Measurements from ENCODE around the gene WFDC11. TPM values are rescaled to one million over a fixed set of nuclear protein-coding genes. Genes with fewer than 3 reads are reported as not detected.
"Not testable (repeated sequence)": the region's sequence is repeated elsewhere in the genome, so short reads cannot be mapped to it uniquely, and the experiment has no call there.

Gene WFDC11
- total RNA-seq, 4 donors from 2014 or later, result not detected

DNA sequence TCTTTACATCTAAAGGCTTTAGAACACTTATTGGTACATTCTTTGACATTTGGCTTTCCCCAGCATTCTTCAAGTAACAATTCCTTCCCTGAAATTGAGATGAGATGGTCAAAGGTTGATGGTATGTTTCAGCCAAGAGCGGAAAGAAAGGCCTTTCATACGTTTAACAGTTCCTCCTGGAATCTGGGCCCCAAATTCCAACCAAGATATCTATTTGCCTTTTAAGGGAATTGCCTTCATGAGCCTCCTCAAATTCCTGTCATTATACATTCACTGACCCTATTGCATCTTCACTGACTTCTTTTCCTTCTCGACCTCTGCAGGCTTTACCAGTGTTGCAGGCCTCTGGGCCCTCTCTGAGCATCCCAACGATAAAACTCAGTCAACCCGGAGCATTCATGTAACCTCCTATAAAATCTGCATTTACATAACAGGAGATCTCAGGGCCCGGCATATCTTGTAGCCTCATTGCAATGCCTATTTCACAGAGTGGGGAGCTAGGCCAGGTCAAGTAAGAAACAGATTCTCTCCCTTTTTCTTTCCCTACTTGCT is 20.7 kb downstream of the WFDC11 start:
- H3K4me1 ChIP-seq, result no peaks in the 10 kb centered on the region
- H3K27ac ChIP-seq, result no peak overlapping the region
- H3K36me3 ChIP-seq, result no peaks in the 10 kb centered on the region
- intact Hi-C loops (cut with DNase I; ENCODE audit: low total_unique reads), result no loop called here
- H3K27me3 ChIP-seq, result no peaks in the 10 kb centered on the region
- DNase-seq, result no peak
- TF ChIP-seq, protein P1, sequence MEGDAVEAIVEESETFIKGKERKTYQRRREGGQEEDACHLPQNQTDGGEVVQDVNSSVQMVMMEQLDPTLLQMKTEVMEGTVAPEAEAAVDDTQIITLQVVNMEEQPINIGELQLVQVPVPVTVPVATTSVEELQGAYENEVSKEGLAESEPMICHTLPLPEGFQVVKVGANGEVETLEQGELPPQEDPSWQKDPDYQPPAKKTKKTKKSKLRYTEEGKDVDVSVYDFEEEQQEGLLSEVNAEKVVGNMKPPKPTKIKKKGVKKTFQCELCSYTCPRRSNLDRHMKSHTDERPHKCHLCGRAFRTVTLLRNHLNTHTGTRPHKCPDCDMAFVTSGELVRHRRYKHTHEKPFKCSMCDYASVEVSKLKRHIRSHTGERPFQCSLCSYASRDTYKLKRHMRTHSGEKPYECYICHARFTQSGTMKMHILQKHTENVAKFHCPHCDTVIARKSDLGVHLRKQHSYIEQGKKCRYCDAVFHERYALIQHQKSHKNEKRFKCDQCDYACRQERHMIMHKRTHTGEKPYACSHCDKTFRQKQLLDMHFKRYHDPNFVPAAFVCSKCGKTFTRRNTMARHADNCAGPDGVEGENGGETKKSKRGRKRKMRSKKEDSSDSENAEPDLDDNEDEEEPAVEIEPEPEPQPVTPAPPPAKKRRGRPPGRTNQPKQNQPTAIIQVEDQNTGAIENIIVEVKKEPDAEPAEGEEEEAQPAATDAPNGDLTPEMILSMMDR (IDR thresholded peaks at IDR 0.05), result no peak
- no peak for TF ChIP-seq POLR2A (IDR thresholded peaks at IDR 0.05)
- H3K4me3 ChIP-seq, result no peak overlapping the region
- H3K9me3 ChIP-seq, result no peaks in the 10 kb centered on the region

DNA sequence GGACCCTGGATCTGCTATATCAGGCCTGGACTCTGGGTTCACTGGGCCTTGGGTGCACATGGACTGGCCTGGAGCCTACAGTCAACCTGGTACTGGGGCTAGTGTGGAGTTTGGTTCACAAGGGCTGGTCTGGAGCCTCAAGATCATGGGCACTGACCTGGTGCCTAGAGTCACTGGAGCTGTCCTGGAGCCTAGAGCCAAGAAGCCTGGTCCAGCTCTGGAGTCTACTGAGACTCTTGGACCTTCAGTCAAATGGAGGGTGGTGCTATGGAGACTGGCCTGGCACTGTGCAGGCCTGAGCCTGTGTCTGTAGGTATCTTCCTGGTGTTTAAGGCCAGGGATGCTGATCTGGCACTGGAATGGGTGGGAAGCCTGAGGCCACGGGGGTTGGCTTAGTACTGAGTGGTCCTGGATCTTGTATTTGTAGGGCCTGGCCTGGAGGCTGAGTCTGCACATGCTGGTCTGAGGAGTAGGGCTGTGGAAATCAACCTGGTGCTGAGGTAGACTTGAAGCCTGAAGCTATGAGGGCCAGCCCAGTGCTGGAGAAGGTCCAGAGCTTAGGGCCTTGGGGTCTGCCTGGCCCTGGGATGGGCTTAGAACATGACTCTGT is 22.5 kb downstream of the WFDC11 start:
- TF ChIP-seq, protein P1 (IDR thresholded peaks at IDR 0.05), result no peak
- TF ChIP-seq POLR2A (IDR thresholded peaks at IDR 0.05), result no peak
- Histone ChIP-seq H3K36me3 (no peaks in the 10 kb centered on the region), H3K4me3 (no peak overlapping the region), H3K4me1 (no peaks in the 10 kb centered on the region), H3K27me3 (no peaks in the 10 kb centered on the region), H3K9me3 (no peaks in the 10 kb centered on the region), H3K27ac (no peak overlapping the region)
- DNase-seq, result no peak
- intact Hi-C loops (cut with DNase I; ENCODE audit: low total_unique reads), result no loop called here

DNA sequence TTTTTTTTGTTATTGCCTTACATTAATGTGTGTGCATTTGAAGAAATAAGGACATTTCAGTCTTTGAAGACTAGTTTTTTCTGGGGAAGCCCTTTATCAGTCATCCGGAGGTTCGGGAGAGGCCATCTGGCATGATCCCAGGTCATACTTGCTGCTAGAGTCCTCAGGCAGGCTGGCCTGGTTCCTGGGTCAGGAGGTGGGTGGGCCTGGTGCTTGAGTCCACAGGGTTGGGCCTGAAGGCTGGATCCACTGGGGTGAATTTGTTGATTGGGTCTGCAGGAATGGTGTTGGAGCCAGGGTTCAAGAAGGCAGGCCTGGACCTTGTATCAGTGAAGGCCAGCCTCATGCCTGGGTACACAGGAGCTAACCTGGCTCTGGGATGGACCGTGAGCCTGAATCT is 23.2 kb downstream of the WFDC11 start:
- intact Hi-C loops (cut with DNase I; ENCODE audit: low total_unique reads), result no loop called here
- DNase-seq, result no peak
- no peak overlapping the region for H3K4me3 ChIP-seq
- H3K9me3 ChIP-seq, result no peaks in the 10 kb centered on the region
- no peaks in the 10 kb centered on the region for H3K36me3 ChIP-seq
- no peaks in the 10 kb centered on the region for H3K27me3 ChIP-seq
- H3K4me1 ChIP-seq, result no peaks in the 10 kb centered on the region
- no peak overlapping the region for H3K27ac ChIP-seq
- TF ChIP-seq, protein P1 (IDR thresholded peaks at IDR 0.05), result no peak
- TF ChIP-seq POLR2A (IDR thresholded peaks at IDR 0.05), result no peak

DNA sequence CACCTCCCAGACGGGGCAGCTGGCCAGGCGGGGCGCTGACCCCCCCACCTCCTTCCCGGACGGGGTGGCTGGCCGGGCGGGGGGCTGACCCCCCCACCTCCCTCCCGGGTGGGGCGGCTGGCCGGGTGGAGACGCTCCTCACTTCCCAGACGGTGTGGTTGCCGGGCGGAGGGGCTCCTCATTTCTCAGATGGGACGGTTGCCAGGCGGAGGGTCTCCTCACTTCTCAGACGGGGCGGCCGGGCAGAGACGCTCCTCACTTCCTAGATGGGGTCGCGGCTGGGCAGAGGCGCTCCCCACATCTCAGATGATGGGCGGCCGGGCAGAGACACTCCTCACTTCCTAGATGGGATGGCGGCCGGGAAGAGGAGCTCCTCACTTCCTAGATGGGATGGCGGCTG is 24.2 kb downstream of the WFDC11 start:
- H3K36me3 ChIP-seq; H3K4me1 ChIP-seq; H3K4me3 ChIP-seq; H3K27me3 ChIP-seq; H3K9me3 ChIP-seq; DNase-seq; intact Hi-C loops (cut with DNase I; ENCODE audit: low total_unique reads); H3K27ac ChIP-seq: not testable (repeated sequence)

DNA sequence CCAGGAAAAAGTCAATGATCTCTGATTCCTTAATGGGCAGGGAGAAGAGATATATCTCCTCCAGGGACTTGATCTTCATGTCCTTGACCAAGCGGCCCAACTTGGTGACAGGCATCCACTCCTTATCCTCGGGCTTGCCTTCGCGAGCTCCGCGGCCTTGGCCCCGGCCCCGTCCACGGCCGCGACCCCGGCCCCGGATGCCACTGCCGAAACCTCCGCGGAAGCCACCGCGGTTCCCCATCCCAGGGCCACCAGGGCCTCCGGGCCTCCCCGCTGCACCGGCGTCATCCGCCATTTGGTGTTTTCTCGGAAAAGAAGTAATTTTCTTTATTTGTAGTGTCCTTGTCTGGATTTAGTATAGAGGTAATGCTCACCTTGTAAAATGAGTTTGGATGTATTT is 29.0 kb downstream of the WFDC11 start:
- intact Hi-C loops (cut with DNase I; ENCODE audit: low total_unique reads); H3K9me3 ChIP-seq; H3K4me1 ChIP-seq; DNase-seq; H3K4me3 ChIP-seq; H3K36me3 ChIP-seq; H3K27ac ChIP-seq; H3K27me3 ChIP-seq: not testable (repeated sequence)

DNA sequence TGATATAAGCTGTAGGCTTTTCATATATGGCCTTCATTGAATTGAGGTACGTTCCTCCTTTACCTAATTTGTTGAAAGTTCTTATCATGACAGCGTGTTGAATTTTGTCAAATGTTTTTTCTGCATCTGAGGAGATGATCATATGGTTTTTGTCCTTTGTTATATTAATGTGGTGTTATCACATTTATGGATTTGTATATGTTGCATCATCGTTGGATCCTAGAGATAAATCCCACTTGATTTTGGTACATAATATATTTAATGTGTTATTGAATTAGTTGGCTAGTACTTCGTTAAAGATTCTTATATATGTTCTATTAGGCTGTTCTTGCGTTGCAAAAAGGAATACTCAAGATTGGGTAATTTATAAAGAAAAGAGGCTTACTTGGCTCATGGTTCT is 30.4 kb downstream of the WFDC11 start:
- no peak overlapping the region for H3K27ac ChIP-seq
- no peaks in the 10 kb centered on the region for H3K36me3 ChIP-seq
- H3K9me3 ChIP-seq, result peaks cover 0 to 3% of the 10 kb centered on the region in 2 donors
- H3K27me3 ChIP-seq, result no peaks in the 10 kb centered on the region
- intact Hi-C loops (cut with DNase I; ENCODE audit: low total_unique reads), result no loop called here
- DNase-seq, result no peak
- H3K4me3 ChIP-seq, result no peak overlapping the region
- no peaks in the 10 kb centered on the region for H3K4me1 ChIP-seq
- TF ChIP-seq, protein P1 (IDR thresholded peaks at IDR 0.05), result no peak
- no peak for TF ChIP-seq POLR2A (IDR thresholded peaks at IDR 0.05)
